HT1080 (cell line): Measurements from ENCODE around the gene SDK2. TPM values are rescaled to one million over a fixed set of nuclear protein-coding genes. Genes with fewer than 3 reads are reported as not detected.
"Not testable (repeated sequence)": the region's sequence is repeated elsewhere in the genome, so short reads cannot be mapped to it uniquely, and the experiment has no call there.

Source experiments
- DNase-seq: peaks from one replicate; pipeline ENCODE4 v3.0.0-alpha.2; 2015; ENCODE audit warnings: low read depth
- total RNA-seq: library from RNA; depleted of rRNA; stranded (reverse); fragments of >200 nt; shearing (Covaris generic); gene quantifications from 2 replicates; pipeline ENCODE4 v1.2.3, GENCODE V29; 2014

The SDK2 gene
- total RNA-seq, 1 experiment from 2014 or later = 0.39 TPM

- DNase-seq = no peak
Observed at GRCh38 chr17:73309727-73310596, 334.3 kb downstream of the SDK2 start.

- not testable (repeated sequence) for DNase-seq
Observed at GRCh38 chr17:73308959-73309358, 335.3 kb downstream of the SDK2 start.

- DNase-seq = no peak
Observed at GRCh38 chr17:73308017-73308823, 336.0 kb downstream of the SDK2 start.

GRCh38 chr17:73307130-73307529 is 337.1 kb downstream of the SDK2 start:
- DNase-seq = no peak

GRCh38 chr17:73305845-73306836 is 338.1 kb downstream of the SDK2 start:
- DNase-seq = no peak

GRCh38 chr17:73304971-73305812 is 339.1 kb downstream of the SDK2 start:
- peak; percentile 92 for DNase-seq

- no peak for DNase-seq
Observed at GRCh38 chr17:73304438-73304837, 339.8 kb downstream of the SDK2 start.

- no peak for DNase-seq
Observed at GRCh38 chr17:73302189-73302588, 342.1 kb downstream of the SDK2 start.

- no peak for DNase-seq
Observed at GRCh38 chr17:73301369-73301768, 342.9 kb downstream of the SDK2 start.

- no peak for DNase-seq
Observed at GRCh38 chr17:73300392-73300791, 343.9 kb downstream of the SDK2 start.

- no peak for DNase-seq
Observed at GRCh38 chr17:73297934-73298861, 346.0 kb downstream of the SDK2 start.

- peak; percentile 30 for DNase-seq
Observed at GRCh38 chr17:73293480-73293911, 350.7 kb downstream of the SDK2 start.

GRCh38 chr17:73293031-73293430 is 351.2 kb downstream of the SDK2 start:
- DNase-seq = no peak

- peak; percentile 91 for DNase-seq
Observed at GRCh38 chr17:73292031-73292531, 352.2 kb downstream of the SDK2 start.

- peak; percentile 97 for DNase-seq
Observed at GRCh38 chr17:73291260-73291801, 352.9 kb downstream of the SDK2 start.

- no peak for DNase-seq
Observed at GRCh38 chr17:73290399-73291259, 353.6 kb downstream of the SDK2 start.

GRCh38 chr17:73289549-73290254 is 354.5 kb downstream of the SDK2 start:
- DNase-seq = no peak
